Measurements from ENCODE around the gene CHRNA10. TPM values are rescaled to one million over a fixed set of nuclear protein-coding genes. Genes with fewer than 3 reads are reported as not detected.
"Not testable (repeated sequence)": the region's sequence is repeated elsewhere in the genome, so short reads cannot be mapped to it uniquely, and the experiment has no call there.

Gene CHRNA10
- total RNA-seq, 4 donors from 2014 or later, result 0.54 to 2.3 (median 1.6) TPM

DNA sequence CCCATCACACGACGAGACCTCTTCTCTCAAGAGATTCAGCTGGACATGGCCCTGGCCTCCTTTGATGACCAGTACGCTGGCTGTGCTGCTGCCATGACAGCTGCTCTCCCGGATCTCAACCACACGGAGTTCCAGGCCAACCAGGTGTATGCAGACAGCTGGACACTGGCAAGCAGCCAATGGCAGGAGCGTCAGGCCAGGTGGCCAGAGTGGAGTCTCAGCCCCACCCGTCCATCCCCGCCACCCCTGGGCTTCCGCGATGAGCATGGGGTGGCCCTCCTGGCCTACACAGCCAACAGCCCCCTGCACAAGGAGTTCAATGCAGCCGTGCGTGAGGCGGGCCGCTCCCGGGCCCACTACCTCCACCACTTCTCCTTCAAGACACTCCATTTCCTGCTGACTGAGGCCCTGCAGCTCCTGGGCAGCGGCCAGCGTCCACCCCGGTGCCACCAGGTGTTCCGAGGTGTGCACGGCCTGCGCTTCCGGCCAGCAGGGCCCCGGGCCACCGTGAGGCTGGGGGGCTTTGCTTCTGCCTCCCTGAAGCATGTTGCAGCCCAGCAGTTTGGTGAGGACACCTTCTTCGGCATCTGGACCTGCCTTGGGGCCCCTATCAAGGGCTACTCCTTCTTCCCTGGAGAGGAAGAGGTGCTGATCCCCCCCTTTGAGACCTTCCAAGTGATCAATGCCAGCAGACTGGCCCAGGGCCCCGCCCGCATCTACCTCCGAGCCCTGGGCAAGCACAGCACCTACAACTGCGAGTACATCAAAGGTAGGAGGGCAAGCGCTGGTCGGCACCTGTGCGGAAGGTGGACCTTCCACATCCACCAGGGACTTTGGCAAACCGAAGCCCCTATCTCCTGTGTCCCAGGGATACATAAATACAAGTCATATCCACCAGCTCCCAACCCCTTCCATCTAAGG lies 11.3 kb downstream of the CHRNA10 start:
- no peak overlapping the region for H3K27ac ChIP-seq
- WGBS, 2 donors, result 91 to 93% methylated on average over 14 to 18 of the region's 33 CpGs
- peak in 1 of 2 donors; percentile 16 for DNase-seq
- H3K9me3 ChIP-seq, result no peaks in the 10 kb centered on the region
- no peaks in the 10 kb centered on the region for H3K4me1 ChIP-seq
- TF ChIP-seq, protein P1, sequence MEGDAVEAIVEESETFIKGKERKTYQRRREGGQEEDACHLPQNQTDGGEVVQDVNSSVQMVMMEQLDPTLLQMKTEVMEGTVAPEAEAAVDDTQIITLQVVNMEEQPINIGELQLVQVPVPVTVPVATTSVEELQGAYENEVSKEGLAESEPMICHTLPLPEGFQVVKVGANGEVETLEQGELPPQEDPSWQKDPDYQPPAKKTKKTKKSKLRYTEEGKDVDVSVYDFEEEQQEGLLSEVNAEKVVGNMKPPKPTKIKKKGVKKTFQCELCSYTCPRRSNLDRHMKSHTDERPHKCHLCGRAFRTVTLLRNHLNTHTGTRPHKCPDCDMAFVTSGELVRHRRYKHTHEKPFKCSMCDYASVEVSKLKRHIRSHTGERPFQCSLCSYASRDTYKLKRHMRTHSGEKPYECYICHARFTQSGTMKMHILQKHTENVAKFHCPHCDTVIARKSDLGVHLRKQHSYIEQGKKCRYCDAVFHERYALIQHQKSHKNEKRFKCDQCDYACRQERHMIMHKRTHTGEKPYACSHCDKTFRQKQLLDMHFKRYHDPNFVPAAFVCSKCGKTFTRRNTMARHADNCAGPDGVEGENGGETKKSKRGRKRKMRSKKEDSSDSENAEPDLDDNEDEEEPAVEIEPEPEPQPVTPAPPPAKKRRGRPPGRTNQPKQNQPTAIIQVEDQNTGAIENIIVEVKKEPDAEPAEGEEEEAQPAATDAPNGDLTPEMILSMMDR (IDR thresholded peaks at IDR 0.05), result no peak
- TF ChIP-seq POLR2A (IDR thresholded peaks at IDR 0.05), result no peak
- H3K36me3 ChIP-seq, result no peaks in the 10 kb centered on the region
- no peak overlapping the region for H3K4me3 ChIP-seq (replicated peaks in 1 of 3)
- H3K27me3 ChIP-seq, result no peaks in the 10 kb centered on the region
- intact Hi-C loops (cut with DNase I), result no loop called here

DNA sequence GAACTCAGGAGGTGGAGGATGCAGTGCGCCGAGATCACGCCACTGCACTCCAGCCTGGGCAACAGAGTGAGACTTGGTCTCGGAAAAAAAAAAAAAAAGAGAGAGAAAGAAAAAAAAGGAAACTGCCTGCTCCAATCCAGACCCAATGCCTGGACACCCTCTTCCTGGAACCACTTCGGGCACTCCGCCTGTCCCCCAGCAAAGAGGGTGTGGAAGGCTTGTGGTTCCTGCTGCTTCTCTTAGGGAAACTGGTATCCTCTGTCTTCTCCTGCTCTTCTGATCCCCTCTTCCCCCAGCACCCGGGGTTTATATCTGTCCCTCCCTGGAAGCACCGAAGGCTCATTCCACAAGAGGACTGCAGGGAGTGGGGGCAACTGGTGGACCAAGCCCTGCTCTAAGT lies 12.9 kb downstream of the CHRNA10 start:
- TF ChIP-seq POLR2A (IDR thresholded peaks at IDR 0.05), result no peak
- TF ChIP-seq, protein P1 (IDR thresholded peaks at IDR 0.05), result no peak
- H3K27ac ChIP-seq, result no peak overlapping the region
- no peaks in the 10 kb centered on the region for H3K27me3 ChIP-seq
- no peaks in the 10 kb centered on the region for H3K36me3 ChIP-seq
- intact Hi-C loops (cut with DNase I), result no loop called here
- H3K4me1 ChIP-seq, result no peaks in the 10 kb centered on the region
- H3K9me3 ChIP-seq, result no peaks in the 10 kb centered on the region
- 93 to 94% methylated on average over 8 of the region's 8 CpGs for WGBS, 2 donors
- DNase-seq, result no peak
- H3K4me3 ChIP-seq (replicated peaks in 1 of 3), result no peak overlapping the region

DNA sequence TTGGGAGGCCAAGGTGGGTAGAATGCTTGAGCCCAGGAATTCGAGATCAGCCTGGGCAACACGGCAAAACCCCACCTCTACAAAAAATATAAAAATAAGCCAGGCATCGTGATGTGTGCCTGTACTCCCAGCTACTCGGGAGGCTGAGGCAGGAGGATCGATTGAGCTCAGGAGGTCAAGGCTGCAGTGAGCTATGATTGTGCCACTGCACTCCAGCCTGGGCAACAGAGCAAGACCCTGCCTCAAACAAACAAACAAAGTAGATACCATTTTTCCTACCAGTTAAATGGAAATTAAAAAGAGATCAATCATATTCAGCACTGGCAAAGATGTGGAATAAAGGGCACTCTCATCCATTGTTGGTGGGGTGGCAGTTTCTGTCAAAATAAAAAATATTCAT lies 13.9 kb downstream of the CHRNA10 start:
- 86 to 88% methylated on average over 5 of the region's 5 CpGs for WGBS, 2 donors
- H3K4me3 ChIP-seq (replicated peaks in 1 of 3); H3K9me3 ChIP-seq; H3K27ac ChIP-seq; H3K4me1 ChIP-seq; DNase-seq; intact Hi-C loops (cut with DNase I); H3K27me3 ChIP-seq; H3K36me3 ChIP-seq: not testable (repeated sequence)

DNA sequence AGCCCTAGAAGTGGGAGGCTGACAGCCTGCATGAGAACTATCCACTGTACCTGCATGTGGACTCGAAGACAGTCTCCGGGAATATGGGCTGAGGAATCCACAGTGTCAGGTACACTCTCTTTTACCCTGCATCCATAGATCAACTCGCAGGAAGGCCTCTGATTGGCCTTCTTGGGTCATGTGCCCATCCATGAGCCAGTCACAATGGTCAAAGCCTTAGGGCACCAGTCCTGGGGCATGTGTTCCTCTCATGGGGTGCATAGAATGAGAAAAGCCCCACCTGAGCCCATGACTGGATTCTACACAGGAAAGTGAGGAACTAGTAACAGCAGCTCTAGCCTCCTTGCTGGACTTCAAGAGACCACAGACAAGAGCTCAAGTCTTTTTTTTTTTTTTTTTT lies 15.6 kb downstream of the CHRNA10 start:
- Histone ChIP-seq H3K27me3 (no peaks in the 10 kb centered on the region), H3K4me3 (replicated peaks in 1 of 3) (no peak overlapping the region), H3K36me3 (no peaks in the 10 kb centered on the region), H3K9me3 (no peaks in the 10 kb centered on the region), H3K4me1 (no peaks in the 10 kb centered on the region), H3K27ac (no peak overlapping the region)
- WGBS, 2 donors, result 90 to 92% methylated on average over 3 of the region's 3 CpGs
- intact Hi-C loops (cut with DNase I), result no loop called here
- TF ChIP-seq POLR2A (IDR thresholded peaks at IDR 0.05), result no peak
- TF ChIP-seq, protein P1 (IDR thresholded peaks at IDR 0.05), result no peak
- no peak for DNase-seq

DNA sequence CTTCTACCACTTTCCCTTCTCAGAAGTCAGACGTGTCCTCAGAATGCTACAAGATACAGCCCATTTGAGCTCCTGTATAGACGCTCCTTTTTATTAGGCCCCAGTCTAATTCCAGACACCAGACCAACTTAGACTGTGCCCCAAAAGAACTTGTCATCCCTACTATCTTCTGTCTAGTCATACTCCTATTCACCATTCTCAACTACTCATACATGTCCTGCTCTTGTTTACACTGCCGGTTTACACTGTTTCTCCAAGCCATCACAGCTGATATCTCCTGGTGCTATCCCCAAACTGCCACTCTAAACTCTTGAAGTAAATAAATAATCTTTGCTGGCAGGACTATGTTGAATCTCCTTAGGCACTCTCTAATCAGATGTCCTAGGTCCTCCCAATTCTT lies 18.7 kb downstream of the CHRNA10 start:
- H3K4me1 ChIP-seq; H3K4me3 ChIP-seq (replicated peaks in 1 of 3); H3K27ac ChIP-seq; H3K27me3 ChIP-seq; DNase-seq; H3K36me3 ChIP-seq; H3K9me3 ChIP-seq; intact Hi-C loops (cut with DNase I): not testable (repeated sequence)
- 92 to 95% methylated on average over 3 of the region's 3 CpGs for WGBS, 2 donors

DNA sequence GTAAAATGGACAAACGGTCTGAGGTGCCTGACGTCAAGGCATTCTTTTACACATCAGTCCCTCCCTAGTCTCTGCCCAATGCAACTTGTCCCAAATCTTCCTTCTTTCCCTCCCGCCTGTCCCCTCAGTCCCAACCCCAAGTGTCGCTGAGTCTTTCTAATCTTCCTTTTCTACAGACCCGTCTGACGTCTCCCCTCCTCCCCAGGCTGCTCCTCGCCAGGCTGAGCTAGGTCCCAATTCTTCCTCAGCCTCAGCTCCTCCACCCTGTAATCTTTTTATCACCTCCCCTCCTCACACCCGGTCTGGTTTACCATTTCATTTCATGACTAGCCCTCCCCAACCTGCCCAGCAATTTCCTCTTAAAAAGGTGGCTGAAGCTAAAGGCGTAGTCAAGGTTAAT lies 21.8 kb downstream of the CHRNA10 start:
- H3K36me3 ChIP-seq; H3K27ac ChIP-seq; H3K27me3 ChIP-seq; intact Hi-C loops (cut with DNase I); H3K4me1 ChIP-seq; H3K9me3 ChIP-seq; H3K4me3 ChIP-seq (replicated peaks in 1 of 3); DNase-seq: not testable (repeated sequence)
- WGBS, 2 donors, result 47 to 70% methylated on average over 9 of the region's 9 CpGs

DNA sequence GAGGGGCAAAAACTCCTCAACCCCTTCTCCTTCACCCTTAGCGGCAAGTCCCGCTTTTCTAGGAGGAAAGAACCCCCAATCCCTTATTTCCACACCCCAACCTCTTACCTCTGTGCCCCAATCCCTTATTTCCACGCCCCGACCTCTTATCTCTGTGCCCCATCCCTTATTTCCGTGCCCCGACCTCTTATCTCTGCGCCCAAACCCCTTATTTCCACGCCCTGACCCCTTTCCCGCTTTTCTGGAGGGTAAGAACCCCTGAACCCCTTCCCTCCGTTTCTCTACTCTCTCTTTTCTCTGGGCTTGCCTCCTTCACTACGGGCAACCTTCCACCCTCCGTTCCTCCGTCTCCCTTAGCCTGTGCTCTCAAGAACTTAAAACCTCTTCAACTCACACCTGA lies 22.3 kb downstream of the CHRNA10 start:
- H3K27me3 ChIP-seq; intact Hi-C loops (cut with DNase I); H3K36me3 ChIP-seq; H3K27ac ChIP-seq; H3K4me1 ChIP-seq; DNase-seq; H3K9me3 ChIP-seq; H3K4me3 ChIP-seq (replicated peaks in 1 of 3): not testable (repeated sequence)
- WGBS, 2 donors, result 64 to 78% methylated on average over 13 of the region's 13 CpGs

Data from thyroid gland (tissue), 4 donors.